ENCODE measurements around the gene PSG11.
"Not testable (repeated sequence)": the region's sequence is repeated elsewhere in the genome, so short reads cannot be mapped to it uniquely, and the experiment has no call there.

PSG11 gene

GRCh38 chr19:43026369-43026768, at the start of gene PSG11:
TSS of gene PSG11 (minus strand) at chr19:43026469. CDS start at chr19:43026372, 97 bp downstream.
- DNase-seq: not testable (repeated sequence)

GRCh38 chr19:43062418-43062817, 36.1 kb upstream of the PSG11 start:
- not testable (repeated sequence) for DNase-seq

- not testable (repeated sequence) for DNase-seq
These were observed 35.1 kb upstream of the PSG11 start for GRCh38 chr19:43061326-43061725.

GRCh38 chr19:43060254-43060653, 34.0 kb upstream of the PSG11 start:
- DNase-seq: not testable (repeated sequence)

- not testable (repeated sequence) for DNase-seq
These were observed 33.2 kb upstream of the PSG11 start for GRCh38 chr19:43059482-43059881.

GRCh38 chr19:43058440-43058839, 32.2 kb upstream of the PSG11 start:
- DNase-seq: not testable (repeated sequence)

- DNase-seq: not testable (repeated sequence)
These were observed 21.7 kb upstream of the PSG11 start for GRCh38 chr19:43047966-43048365.

- DNase-seq: not testable (repeated sequence)
These were observed 20.3 kb upstream of the PSG11 start for GRCh38 chr19:43046578-43046977.

- DNase-seq: not testable (repeated sequence)
These were observed 17.4 kb upstream of the PSG11 start for GRCh38 chr19:43043492-43044180.

GRCh38 chr19:43031645-43032044, 5.4 kb upstream of the PSG11 start:
- not testable (repeated sequence) for DNase-seq

GRCh38 chr19:43028866-43029265, 2.6 kb upstream of the PSG11 start:
- DNase-seq: no peak

- DNase-seq: not testable (repeated sequence)
These were observed 1.7 kb upstream of the PSG11 start for GRCh38 chr19:43027985-43028384.

GRCh38 chr19:43027061-43027460, 792 bp upstream of the PSG11 start:
- DNase-seq: not testable (repeated sequence)

- DNase-seq: not testable (repeated sequence)
These were observed 4.2 kb downstream of the PSG11 start for GRCh38 chr19:43022098-43022497.

- not testable (repeated sequence) for DNase-seq
These were observed 4.6 kb downstream of the PSG11 start for GRCh38 chr19:43021629-43022028.

GRCh38 chr19:43019588-43019987, 6.7 kb downstream of the PSG11 start:
- not testable (repeated sequence) for DNase-seq

- not testable (repeated sequence) for DNase-seq
These were observed 20.4 kb downstream of the PSG11 start for GRCh38 chr19:43005841-43006240.

GRCh38 chr19:43004846-43005245, 21.4 kb downstream of the PSG11 start:
- DNase-seq: not testable (repeated sequence)

GRCh38 chr19:43003634-43004033, 22.6 kb downstream of the PSG11 start:
- not testable (repeated sequence) for DNase-seq

GRCh38 chr19:43002948-43003347, 23.3 kb downstream of the PSG11 start:
- not testable (repeated sequence) for DNase-seq

GRCh38 chr19:42996161-42996560, 30.1 kb downstream of the PSG11 start:
- DNase-seq: not testable (repeated sequence)

GRCh38 chr19:42992029-42992604, 34.2 kb downstream of the PSG11 start:
- not testable (repeated sequence) for DNase-seq

- no peak for DNase-seq
These were observed 36.4 kb downstream of the PSG11 start for GRCh38 chr19:42989851-42990250.

GRCh38 chr19:42989186-42989585, 37.1 kb downstream of the PSG11 start:
- DNase-seq: not testable (repeated sequence)

All from NCI-H1417 treated with DMSO at 0.1 percent for 48 hours (cell line).